Mesendoderm (in vitro differentiated cells): Measurements from ENCODE around the gene SV2C.

Experiments
- DNase-seq: peaks from one replicate; pipeline ENCODE4 v3.0.0; 2013
- H2AK5ac ChIP-seq: 2 replicates; pipeline ENCODE4 v1.6.1; 2013; ENCODE audit warnings: low read length, inconsistent platforms
- H2BK120ac ChIP-seq: 2 replicates; pipeline ENCODE4 v1.6.1; 2013; ENCODE audit warnings: low read depth, mild to moderate bottlenecking, low read length, moderate library complexity, mixed read lengths
- H2BK15ac ChIP-seq: replicated peaks from 2 replicates; pipeline ENCODE4 v1.6.1; 2013; ENCODE audit warnings: low read depth, mild to moderate bottlenecking, moderate library complexity
- H2BK5ac ChIP-seq: 2 replicates; pipeline ENCODE4 v1.6.1; 2013; ENCODE audit warnings: low read length, inconsistent platforms
- H3K18ac ChIP-seq: 2 replicates; pipeline ENCODE4 v1.6.1; 2013; ENCODE audit warnings: mild to moderate bottlenecking, low read length, mixed read lengths
- H3K23ac ChIP-seq: one replicate; pipeline ENCODE4 v1.6.1; 2013; ENCODE audit warnings: low read length
- H3K27ac ChIP-seq: 2 replicates; pipeline ENCODE4 v1.5.1; 2013; ENCODE audit warnings: low read depth, mild to moderate bottlenecking, inconsistent platforms, low read length, moderate library complexity
- H3K27me3 ChIP-seq: 2 replicates; pipeline ENCODE4 v1.6.1; 2013; ENCODE audit warnings: low read length, control low read depth, mild to moderate bottlenecking, inconsistent platforms; ENCODE audit not compliant: insufficient read depth, poor library complexity
- H3K36me3 ChIP-seq: 2 replicates; pipeline ENCODE4 v1.6.1; 2013; ENCODE audit warnings: low read length, inconsistent platforms; ENCODE audit not compliant: control insufficient read depth, insufficient read depth
- H3K4ac ChIP-seq: one replicate; pipeline ENCODE4 v1.6.1; 2013; ENCODE audit warnings: low read depth, mild to moderate bottlenecking, low read length, moderate library complexity
- H3K4me1 ChIP-seq: 2 replicates; pipeline ENCODE4 v1.6.1; 2013; ENCODE audit warnings: low read depth, low read length, inconsistent platforms; ENCODE audit not compliant: control insufficient read depth
- H3K4me2 ChIP-seq: 2 replicates; pipeline ENCODE4 v1.6.1; 2013; ENCODE audit warnings: low read length
- H3K4me3 ChIP-seq: 2 replicates; pipeline ENCODE4 v1.5.1; 2013; ENCODE audit warnings: mild to moderate bottlenecking, low read length
- H3K56ac ChIP-seq: one replicate; pipeline ENCODE4 v1.6.1; 2013; ENCODE audit warnings: low read length
- H3K79me1 ChIP-seq: 2 replicates; pipeline ENCODE4 v1.6.1; 2013; ENCODE audit warnings: low read length, inconsistent platforms
- H3K79me2 ChIP-seq: 2 replicates; pipeline ENCODE4 v1.6.1; 2013; ENCODE audit warnings: mild to moderate bottlenecking, low read length; ENCODE audit not compliant: control insufficient read depth, insufficient read depth
- H3K9ac ChIP-seq: 2 replicates; pipeline ENCODE4 v1.6.1; 2013; ENCODE audit warnings: low read length, inconsistent platforms
- H4K5ac ChIP-seq: one replicate; pipeline ENCODE4 v1.6.1; 2013; ENCODE audit warnings: low read length
- H4K8ac ChIP-seq: one replicate; pipeline ENCODE4 v1.6.1; 2013; ENCODE audit warnings: low read depth, mild to moderate bottlenecking, control low read depth, low read length, moderate library complexity
- WGBS: extraction: QIAGEN DNeasy Blood & Tissue Kit; methylation state at CpG from one replicate; pipeline ENCODE4 v1.1.7; 2013; ENCODE audit warnings: low lambda C conversion rate, missing lambda C conversion rate; ENCODE audit not compliant: insufficient coverage; ENCODE audit errors: extremely low coverage; 5-methylcytosine and 5-hydroxymethylcytosine counted together

The SV2C gene

GRCh38 chr5:76046741-76047140, 36.4 kb upstream of the SV2C start:
- no peak overlapping the region for H3K4me2 ChIP-seq
- no peaks in the 10 kb centered on the region for H3K36me3 ChIP-seq
- H3K4ac ChIP-seq: no peak overlapping the region
- no peak overlapping the region for H2AK5ac ChIP-seq
- no peaks in the 10 kb centered on the region for H3K79me1 ChIP-seq
- H3K56ac ChIP-seq: no peak overlapping the region
- H3K27me3 ChIP-seq: no peaks in the 10 kb centered on the region
- no peak overlapping the region for H3K23ac ChIP-seq
- no peak overlapping the region for H4K8ac ChIP-seq
- no CpG with 5 or more reads among the region's 3 CpGs for WGBS
- no peak overlapping the region for H3K18ac ChIP-seq
- H3K27ac ChIP-seq: no peak overlapping the region
- H4K5ac ChIP-seq: no peak overlapping the region
- no peaks in the 10 kb centered on the region for H3K4me1 ChIP-seq
- no peaks in the 10 kb centered on the region for H3K79me2 ChIP-seq
- no peak overlapping the region for H2BK120ac ChIP-seq
- H2BK15ac ChIP-seq: no peak overlapping the region
- H3K4me3 ChIP-seq: no peak overlapping the region
- H2BK5ac ChIP-seq: no peak overlapping the region
- H3K9ac ChIP-seq: no peak overlapping the region
- no peak for DNase-seq

GRCh38 chr5:76050134-76050533, 33.0 kb upstream of the SV2C start:
- no CpG with 5 or more reads among the region's 1 CpG for WGBS
- DNase-seq: peak; percentile 41
- no peaks in the 10 kb centered on the region for H3K79me1 ChIP-seq
- H3K27ac ChIP-seq: no peak overlapping the region
- no peaks in the 10 kb centered on the region for H3K27me3 ChIP-seq
- H3K23ac ChIP-seq: no peak overlapping the region
- H3K56ac ChIP-seq: no peak overlapping the region
- H3K4me2 ChIP-seq: no peak overlapping the region
- H3K18ac ChIP-seq: no peak overlapping the region
- H3K4me3 ChIP-seq: no peak overlapping the region
- no peak overlapping the region for H4K8ac ChIP-seq
- H3K4ac ChIP-seq: no peak overlapping the region
- H3K4me1 ChIP-seq: no peaks in the 10 kb centered on the region
- H3K36me3 ChIP-seq: no peaks in the 10 kb centered on the region
- no peak overlapping the region for H2AK5ac ChIP-seq
- H3K79me2 ChIP-seq: no peaks in the 10 kb centered on the region
- H2BK120ac ChIP-seq: no peak overlapping the region
- H2BK15ac ChIP-seq: no peak overlapping the region
- no peak overlapping the region for H3K9ac ChIP-seq
- no peak overlapping the region for H2BK5ac ChIP-seq
- H4K5ac ChIP-seq: no peak overlapping the region

GRCh38 chr5:76062502-76063041, 20.6 kb upstream of the SV2C start:
- no peaks in the 10 kb centered on the region for H3K36me3 ChIP-seq
- no peaks in the 10 kb centered on the region for H3K4me1 ChIP-seq
- no CpG with 5 or more reads among the region's 4 CpGs for WGBS
- H3K79me1 ChIP-seq: no peaks in the 10 kb centered on the region
- H3K4me2 ChIP-seq: no peak overlapping the region
- H3K4ac ChIP-seq: no peak overlapping the region
- H2BK120ac ChIP-seq: no peak overlapping the region
- H2AK5ac ChIP-seq: no peak overlapping the region
- H3K27ac ChIP-seq: no peak overlapping the region
- no peak overlapping the region for H3K23ac ChIP-seq
- no peak overlapping the region for H3K18ac ChIP-seq
- no peak overlapping the region for H3K4me3 ChIP-seq
- H3K27me3 ChIP-seq: no peaks in the 10 kb centered on the region
- no peak overlapping the region for H2BK15ac ChIP-seq
- no peak overlapping the region for H4K8ac ChIP-seq
- no peak overlapping the region for H4K5ac ChIP-seq
- H3K9ac ChIP-seq: no peak overlapping the region
- H3K56ac ChIP-seq: no peak overlapping the region
- no peaks in the 10 kb centered on the region for H3K79me2 ChIP-seq
- no peak for DNase-seq
- H2BK5ac ChIP-seq: no peak overlapping the region

- no peak overlapping the region for H2BK120ac ChIP-seq
- no CpG with 5 or more reads among the region's 5 CpGs for WGBS
Observed at GRCh38 chr5:76065258-76065657, 17.9 kb upstream of the SV2C start.

GRCh38 chr5:76069061-76069735, 14.0 kb upstream of the SV2C start:
- no peak overlapping the region for H2BK120ac ChIP-seq
- H4K8ac ChIP-seq: no peak overlapping the region
- no peak overlapping the region for H3K9ac ChIP-seq
- H3K27ac ChIP-seq: no peak overlapping the region
- H2BK15ac ChIP-seq: no peak overlapping the region
- no CpG with 5 or more reads among the region's 4 CpGs for WGBS
- no peak overlapping the region for H3K4ac ChIP-seq
- no peaks in the 10 kb centered on the region for H3K27me3 ChIP-seq
- no peaks in the 10 kb centered on the region for H3K79me1 ChIP-seq
- no peaks in the 10 kb centered on the region for H3K36me3 ChIP-seq
- H2BK5ac ChIP-seq: no peak overlapping the region
- no peak for DNase-seq
- H3K4me3 ChIP-seq: no peak overlapping the region
- H3K4me2 ChIP-seq: no peak overlapping the region
- H4K5ac ChIP-seq: no peak overlapping the region
- H3K56ac ChIP-seq: no peak overlapping the region
- no peaks in the 10 kb centered on the region for H3K4me1 ChIP-seq
- H3K23ac ChIP-seq: no peak overlapping the region
- no peaks in the 10 kb centered on the region for H3K79me2 ChIP-seq
- no peak overlapping the region for H3K18ac ChIP-seq
- no peak overlapping the region for H2AK5ac ChIP-seq

More at GRCh38 chr5:76065258-76065657, 17.9 kb upstream of the SV2C start:
- Histone ChIP-seq H3K9ac (no peak overlapping the region), H4K8ac (no peak overlapping the region), H3K27me3 (no peaks in the 10 kb centered on the region), H4K5ac (no peak overlapping the region), H3K79me1 (no peaks in the 10 kb centered on the region), H3K4me2 (no peak overlapping the region), H3K4me1 (no peaks in the 10 kb centered on the region), H3K4me3 (no peak overlapping the region), H3K56ac (no peak overlapping the region), H2BK15ac (no peak overlapping the region), H3K23ac (no peak overlapping the region), H3K18ac (no peak overlapping the region), H3K27ac (no peak overlapping the region), H3K4ac (no peak overlapping the region), H3K36me3 (no peaks in the 10 kb centered on the region), H3K79me2 (no peaks in the 10 kb centered on the region), H2AK5ac (no peak overlapping the region), H2BK5ac (no peak overlapping the region)
- no peak for DNase-seq
